GM08714 (cell line): ENCODE data around the gene ST3GAL3.
"Not testable (repeated sequence)": the region's sequence is repeated elsewhere in the genome, so short reads cannot be mapped to it uniquely, and the experiment has no call there.

Source experiments
- H3K4me3 ChIP-seq: fragments of 200-500 bp; sonication (Bioruptor generic); 2 replicates; pipeline ENCODE4 v1.5.1; 2014; ENCODE audit warnings: mild to moderate bottlenecking, low read length, inconsistent platforms
- ZNF274 ChIP-seq: IDR thresholded peaks from 2 replicates; pipeline ENCODE4 v1.6.1; 2012; ENCODE audit warnings: mild to moderate bottlenecking, low read depth, low read length

Gene ST3GAL3

GRCh38 chr1:43711524-43712386, 4.4 kb downstream of the ST3GAL3 start:
- no peak for TF ChIP-seq ZNF274
- no peak overlapping the region for H3K4me3 ChIP-seq

- no peak for TF ChIP-seq ZNF274
- H3K4me3 ChIP-seq = no peak overlapping the region
Measured at GRCh38 chr1:43716559-43717281, 9.4 kb downstream of the ST3GAL3 start.

GRCh38 chr1:43719063-43719462, 11.7 kb downstream of the ST3GAL3 start:
- no peak overlapping the region for H3K4me3 ChIP-seq
- TF ChIP-seq ZNF274 = no peak

GRCh38 chr1:43719670-43720419, 12.5 kb downstream of the ST3GAL3 start:
- H3K4me3 ChIP-seq = not testable (repeated sequence)

GRCh38 chr1:43722810-43723209, 15.5 kb downstream of the ST3GAL3 start:
- no peak for TF ChIP-seq ZNF274

GRCh38 chr1:43729816-43730463, 22.6 kb downstream of the ST3GAL3 start:
- no peak overlapping the region for H3K4me3 ChIP-seq
- TF ChIP-seq ZNF274 = no peak

More at GRCh38 chr1:43722810-43723209, 15.5 kb downstream of the ST3GAL3 start:
- H3K4me3 ChIP-seq = no peak overlapping the region

- TF ChIP-seq ZNF274 = no peak
Measured at GRCh38 chr1:43731867-43732531, 24.7 kb downstream of the ST3GAL3 start.

GRCh38 chr1:43736819-43737218, 29.5 kb downstream of the ST3GAL3 start:
- H3K4me3 ChIP-seq = no peak overlapping the region
- TF ChIP-seq ZNF274 = no peak

More at GRCh38 chr1:43731867-43732531, 24.7 kb downstream of the ST3GAL3 start:
- no peak overlapping the region for H3K4me3 ChIP-seq

GRCh38 chr1:43742026-43742425, 34.7 kb downstream of the ST3GAL3 start:
- no peak for TF ChIP-seq ZNF274
- no peak overlapping the region for H3K4me3 ChIP-seq

- TF ChIP-seq ZNF274 = no peak
- H3K4me3 ChIP-seq = no peak overlapping the region
Measured at GRCh38 chr1:43743206-43743605, 35.9 kb downstream of the ST3GAL3 start.

GRCh38 chr1:43747736-43748135, 40.4 kb downstream of the ST3GAL3 start:
- TF ChIP-seq ZNF274 = no peak
- no peak overlapping the region for H3K4me3 ChIP-seq

- no peak for TF ChIP-seq ZNF274
- H3K4me3 ChIP-seq = no peak overlapping the region
Measured at GRCh38 chr1:43750083-43750482, 42.7 kb downstream of the ST3GAL3 start.

- TF ChIP-seq ZNF274 = no peak
- H3K4me3 ChIP-seq = no peak overlapping the region
Measured at GRCh38 chr1:43753422-43753821, 46.1 kb downstream of the ST3GAL3 start.

GRCh38 chr1:43754892-43755291, 47.6 kb downstream of the ST3GAL3 start:
- no peak overlapping the region for H3K4me3 ChIP-seq
- TF ChIP-seq ZNF274 = no peak
